GM18868 (cell line): Measurements from ENCODE around the gene PSORS1C2.

Experiments
- ATAC-seq: cut with Tn5 transposase; IDR thresholded peaks from one replicate; pipeline ENCODE4 v1.9.1; 2021; ENCODE audit warnings: mild to moderate bottlenecking, moderate library complexity; ENCODE audit not compliant: unreplicated experiment

The PSORS1C2 gene

DNA sequence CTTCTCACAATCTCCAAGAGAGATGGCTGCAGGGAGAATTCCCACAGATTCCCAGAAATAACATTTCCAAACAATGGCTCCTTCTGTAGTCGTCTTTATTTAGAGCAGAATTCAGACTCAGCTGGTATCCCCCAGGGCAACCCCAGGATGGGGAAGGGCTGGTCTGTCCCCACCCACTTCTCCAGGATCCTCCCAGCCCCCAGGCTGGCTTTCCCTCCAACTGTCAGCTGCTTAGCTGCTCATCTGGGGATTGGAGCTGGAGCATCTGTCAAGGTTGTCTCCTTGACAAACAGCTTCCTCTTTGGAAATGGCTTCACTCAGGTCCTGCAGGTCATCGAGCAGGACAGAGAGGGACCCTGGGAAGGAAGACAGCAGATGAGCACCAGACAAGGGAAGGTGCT, 3.5 kb upstream of the PSORS1C2 start:
- no peak for ATAC-seq

DNA sequence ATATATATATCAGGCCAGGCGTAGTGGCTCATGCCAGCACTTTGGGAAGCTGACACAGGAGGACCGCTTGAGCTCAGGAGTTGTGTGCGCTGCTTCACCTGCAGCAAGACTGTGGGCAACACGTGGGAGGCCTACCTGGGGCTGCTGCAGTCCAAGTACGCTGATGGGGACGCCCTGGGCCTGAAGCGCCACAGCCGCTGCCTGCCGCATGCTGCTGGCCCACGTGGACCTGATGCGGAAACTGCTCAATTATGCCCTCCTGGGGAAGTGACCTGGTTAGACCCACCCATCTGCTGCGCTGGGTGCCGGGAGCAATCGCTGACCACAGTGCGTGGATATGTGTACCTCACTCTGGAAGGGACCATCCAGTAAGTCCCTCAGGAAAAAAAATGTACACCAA, 1.8 kb upstream of the PSORS1C2 start:
- ATAC-seq, result no peak

DNA sequence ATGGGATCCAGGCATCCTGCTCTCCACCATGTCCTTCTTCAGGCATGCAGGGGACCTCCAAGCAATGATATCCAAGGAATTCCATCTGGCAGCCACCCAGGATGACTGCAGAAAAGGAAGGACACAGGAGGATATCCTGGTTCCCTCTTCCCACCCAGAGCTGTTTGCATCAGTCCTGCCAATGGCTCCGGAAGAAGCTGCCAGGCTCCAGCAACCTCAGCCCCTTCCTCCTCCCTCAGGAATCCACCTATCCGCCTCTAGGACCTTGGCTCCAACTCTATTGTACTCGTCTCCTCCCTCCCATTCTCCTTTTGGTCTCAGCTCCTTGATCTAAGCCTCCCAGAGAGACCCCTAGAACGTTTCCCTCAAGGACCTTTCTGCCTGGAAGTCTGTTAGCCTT, 733 bp upstream of the PSORS1C2 start:
- ATAC-seq, result no peak

DNA sequence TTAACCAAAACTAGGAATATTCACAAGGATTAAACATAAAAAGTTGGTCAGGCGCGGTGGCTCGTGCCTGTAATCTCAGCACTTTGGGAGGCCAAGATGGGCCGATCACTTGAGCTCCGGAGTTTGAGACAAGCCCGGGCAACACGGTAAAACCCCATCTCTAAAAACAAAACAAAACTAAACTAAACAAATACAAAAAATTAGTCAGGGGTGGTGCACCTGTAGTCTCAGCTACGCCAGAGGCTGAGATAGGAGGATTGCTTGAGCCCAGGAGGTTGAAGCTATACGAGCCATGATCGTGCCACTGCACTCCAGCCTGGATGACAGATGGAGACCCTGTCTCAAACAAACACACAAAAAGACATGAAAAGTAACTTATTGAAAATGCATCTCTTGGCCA, 3.2 kb downstream of the PSORS1C2 start:
- peak; percentile 60 for ATAC-seq

DNA sequence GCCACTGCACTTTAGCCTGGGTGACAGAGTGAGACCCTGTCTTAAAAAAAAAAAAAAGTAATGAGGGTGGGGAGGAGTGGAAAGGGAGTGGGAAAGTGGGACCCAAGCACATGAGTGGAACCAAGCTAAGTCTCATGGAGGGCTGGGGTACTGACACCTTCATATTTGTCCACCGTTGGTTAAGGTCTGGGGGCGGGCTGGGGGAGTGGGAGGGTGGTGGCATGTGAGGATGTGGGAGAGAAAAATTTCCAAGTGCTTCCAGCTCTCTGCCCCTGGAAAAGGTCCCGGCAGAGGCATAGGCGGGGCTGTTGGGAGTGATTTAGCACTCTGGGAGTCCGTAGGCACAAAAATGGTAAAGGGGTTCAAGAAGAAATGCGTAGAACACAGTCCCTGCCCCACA, 6.1 kb downstream of the PSORS1C2 start:
- ATAC-seq, result no peak

DNA sequence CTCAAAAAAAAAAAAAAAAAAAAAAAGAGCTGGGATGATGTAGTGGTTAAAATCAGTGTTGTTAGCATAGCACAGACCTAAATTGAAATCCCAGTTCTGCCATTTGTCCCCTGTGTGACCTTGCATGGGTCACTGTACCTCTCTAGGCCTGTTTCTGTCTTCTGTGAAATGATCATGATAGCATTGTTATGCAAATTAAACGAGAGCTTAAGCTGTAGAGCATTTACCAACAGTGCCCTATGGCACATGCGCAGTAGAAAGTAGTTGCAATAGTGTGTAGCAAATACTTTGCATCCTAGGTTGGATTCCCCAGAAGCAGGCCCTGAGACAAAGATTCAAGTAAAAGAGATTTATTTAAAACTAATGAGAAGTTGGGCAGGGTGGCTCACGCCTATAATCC, 7.3 kb downstream of the PSORS1C2 start:
- ATAC-seq, result no peak

DNA sequence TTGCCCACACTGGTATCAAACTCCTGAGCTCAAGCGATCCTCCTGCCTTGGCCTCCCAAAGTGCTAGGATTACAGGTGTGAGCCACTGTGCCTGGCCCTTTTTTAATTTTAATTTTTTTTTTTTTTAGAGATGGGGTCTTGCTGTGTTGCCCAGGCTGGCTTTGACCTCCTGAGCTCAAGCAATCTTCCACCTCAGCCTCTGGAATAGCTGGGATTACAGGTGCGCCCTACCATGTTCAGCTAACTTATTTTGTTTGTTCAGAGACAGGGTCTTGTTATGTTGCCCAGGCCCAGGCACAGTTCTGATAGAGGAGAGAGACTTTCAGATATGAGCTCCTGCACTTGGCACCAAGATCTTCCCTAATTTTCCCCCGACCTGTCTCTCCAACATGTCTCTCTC, 8.1 kb downstream of the PSORS1C2 start:
- ATAC-seq, result no peak

DNA sequence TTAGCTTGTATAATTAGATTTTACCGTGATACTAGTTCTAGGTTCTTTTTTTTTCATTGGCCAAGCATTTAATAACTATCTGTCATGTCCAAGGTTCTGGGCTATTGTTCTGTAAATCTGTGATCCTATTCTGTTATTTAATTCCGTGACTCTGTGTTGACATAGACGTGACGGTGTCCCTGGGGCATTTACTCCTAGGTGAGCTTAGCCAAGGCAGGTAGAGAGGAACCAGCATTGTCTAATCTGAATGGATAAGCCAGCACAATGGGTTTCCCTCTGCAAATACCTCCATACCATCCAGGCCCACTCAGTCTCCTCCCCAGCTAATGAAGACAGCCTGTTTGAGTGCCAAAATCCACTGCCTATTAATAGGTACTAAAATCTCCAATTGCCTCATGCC, 9.7 kb downstream of the PSORS1C2 start:
- no peak for ATAC-seq

DNA sequence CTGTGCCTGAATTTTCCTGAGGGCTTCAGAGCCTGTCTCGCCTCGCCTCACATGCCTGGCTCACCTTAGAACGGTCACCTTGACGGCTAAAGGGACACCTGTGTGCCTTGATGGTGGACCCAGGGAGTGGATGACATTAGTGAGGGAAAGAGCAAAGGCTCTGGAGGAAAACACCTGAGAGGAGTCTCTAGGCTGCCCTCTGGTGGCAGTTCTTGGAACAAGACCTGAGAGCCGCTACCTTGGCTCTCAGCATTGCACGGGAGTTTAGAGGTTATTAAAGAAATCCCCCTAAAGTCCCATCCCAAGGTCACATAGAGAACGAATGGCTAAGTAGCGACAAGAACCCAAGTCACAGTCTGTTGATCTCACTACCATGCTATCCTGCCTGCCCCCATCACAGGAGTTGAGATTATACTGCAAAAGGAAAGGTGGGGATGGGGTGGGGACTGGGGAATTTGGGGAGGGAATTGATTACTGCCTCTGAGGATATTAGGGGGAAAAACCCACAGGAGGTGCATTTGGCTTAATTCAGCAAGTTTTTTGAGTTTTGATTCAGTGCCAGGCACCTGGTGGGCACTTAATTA, 10.7 kb downstream of the PSORS1C2 start:
- ATAC-seq, result no peak

DNA sequence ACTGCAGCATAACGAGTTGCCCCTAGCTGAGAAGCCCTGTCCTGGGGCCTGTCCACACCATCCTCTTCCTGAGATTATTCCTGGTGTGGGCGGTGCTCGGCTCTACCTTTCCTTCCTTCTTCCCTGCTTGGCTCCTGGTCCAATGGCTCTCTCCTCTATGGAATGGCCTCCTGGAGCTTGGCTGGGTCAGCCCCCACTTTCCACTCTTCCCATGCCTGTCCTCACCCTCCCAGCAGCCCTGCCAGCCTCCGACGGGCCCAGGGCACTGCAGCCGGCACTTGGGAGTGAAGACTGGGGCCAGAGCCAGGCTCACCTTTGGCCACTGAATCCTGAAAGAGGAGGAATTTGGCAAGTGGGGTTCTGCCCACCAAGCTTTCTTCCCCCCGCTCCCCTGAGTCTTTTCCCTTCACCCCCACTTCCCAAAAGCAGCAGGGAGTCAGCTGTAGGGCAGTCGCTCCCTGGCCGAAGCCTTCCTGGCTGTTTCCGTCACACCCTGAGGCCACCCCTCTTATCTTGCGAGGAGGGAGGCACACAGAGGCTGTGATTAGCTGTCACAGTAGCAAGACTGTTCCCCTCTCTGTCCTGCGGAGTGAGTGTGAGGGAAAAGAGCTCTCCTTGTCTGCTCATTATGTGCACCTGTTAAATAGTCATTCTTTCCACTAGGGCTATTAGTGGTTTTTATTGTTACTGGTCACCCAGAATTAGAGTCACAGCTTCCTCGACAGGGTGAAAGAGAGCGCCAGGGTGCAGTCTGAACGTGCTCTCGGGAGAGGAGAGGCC, 12.3 kb downstream of the PSORS1C2 start:
- ATAC-seq, result no peak

DNA sequence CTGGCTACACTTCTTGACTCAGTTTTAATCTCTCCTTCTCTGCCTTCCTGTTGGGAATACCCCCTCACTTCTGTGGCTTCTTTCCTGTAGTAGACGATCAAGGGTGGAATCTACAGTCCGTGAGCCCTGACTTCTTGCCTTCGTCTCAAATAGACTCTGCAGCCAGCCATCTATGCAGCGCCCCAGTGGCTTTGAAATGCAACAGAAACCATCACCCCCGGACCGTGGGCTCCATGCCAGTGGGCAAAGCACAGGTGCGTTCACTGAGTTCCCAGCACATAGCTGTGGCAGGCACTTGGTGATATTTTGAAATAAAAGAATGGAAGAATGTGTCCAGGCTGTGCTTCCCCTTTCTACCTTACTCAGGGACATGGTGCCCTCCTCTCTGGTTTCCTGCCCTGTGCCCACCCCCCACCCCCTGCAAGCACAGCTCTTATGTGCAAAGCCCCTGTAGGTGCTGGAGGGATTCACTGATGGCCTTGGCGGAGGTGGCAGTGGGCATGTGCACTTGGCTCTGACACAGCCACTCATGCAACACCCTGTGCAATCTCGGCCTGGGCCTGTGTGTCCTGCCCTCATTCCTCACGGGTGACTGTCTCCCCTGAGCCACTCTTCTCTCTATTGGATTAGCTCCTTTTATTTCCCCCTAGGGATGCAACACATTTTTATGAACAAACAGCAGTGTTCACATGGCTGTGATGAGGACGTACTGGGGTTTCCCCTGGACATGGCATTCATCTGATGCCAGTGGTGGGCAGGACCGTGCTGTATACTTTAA, 13.1 kb downstream of the PSORS1C2 start:
- ATAC-seq, result no peak

DNA sequence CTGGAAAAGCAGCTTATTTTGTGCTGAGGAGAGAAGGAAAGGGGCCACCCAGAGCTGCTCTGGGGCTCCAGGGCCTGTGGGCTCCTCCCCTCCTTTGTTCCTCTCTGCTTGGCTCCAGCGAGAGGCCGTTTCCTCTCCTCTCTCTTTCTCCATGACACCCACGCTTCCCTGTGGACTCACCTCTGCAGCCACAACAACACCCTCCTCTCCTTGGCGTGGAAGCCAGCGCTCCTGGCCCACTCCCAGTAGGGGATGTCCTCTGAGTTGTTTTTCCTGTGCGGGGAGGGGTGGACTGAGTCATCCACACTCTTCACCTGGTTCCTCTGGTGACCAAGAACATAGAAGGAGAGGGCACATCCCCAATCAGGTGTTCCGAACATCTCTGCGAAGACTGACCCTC, 13.7 kb downstream of the PSORS1C2 start:
- no peak for ATAC-seq

DNA sequence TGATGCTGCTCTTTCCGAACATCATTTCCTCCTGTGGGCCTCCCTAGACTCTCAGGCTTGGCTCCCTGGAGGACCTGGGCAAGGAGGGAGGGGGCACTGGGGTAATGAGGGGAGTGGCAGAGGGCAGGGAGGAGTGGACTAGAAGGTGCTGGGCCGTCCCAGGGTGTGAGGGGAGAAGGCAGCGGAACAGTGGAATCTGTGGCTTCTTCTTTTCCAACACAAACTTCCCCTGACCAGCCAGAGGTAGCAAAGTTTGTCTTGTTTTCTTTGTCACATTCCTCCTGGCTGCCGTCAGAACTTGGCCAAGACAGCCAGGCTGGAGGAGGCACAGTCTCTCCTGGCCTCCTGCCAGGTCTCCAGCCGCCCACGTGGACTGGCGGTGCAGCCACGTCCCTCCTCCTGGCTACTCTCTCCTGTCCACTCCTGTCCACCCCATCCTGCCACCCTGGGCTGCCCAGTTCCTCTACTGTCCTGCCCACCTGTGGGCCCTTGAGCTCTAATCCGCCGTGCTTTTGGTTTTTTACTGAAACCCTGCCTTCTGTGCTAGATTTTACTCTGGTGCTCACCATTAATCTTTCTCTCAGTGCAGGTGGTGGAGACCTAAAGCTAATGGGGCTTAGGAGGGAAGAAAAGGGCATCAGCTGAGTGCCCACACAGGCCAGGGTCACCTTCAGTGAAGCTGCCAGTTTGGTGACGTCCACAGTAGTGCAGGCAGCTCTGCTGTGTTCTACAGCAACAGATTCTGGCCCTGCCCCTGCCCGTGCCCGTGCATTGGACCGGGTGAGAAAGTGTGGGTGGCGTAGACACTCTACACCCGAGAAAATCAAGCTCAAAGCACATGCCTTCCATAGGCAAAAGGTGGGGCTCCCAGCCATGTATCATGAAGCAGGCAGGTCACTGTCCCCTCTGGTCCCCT, 15.8 kb downstream of the PSORS1C2 start:
- no peak for ATAC-seq

DNA sequence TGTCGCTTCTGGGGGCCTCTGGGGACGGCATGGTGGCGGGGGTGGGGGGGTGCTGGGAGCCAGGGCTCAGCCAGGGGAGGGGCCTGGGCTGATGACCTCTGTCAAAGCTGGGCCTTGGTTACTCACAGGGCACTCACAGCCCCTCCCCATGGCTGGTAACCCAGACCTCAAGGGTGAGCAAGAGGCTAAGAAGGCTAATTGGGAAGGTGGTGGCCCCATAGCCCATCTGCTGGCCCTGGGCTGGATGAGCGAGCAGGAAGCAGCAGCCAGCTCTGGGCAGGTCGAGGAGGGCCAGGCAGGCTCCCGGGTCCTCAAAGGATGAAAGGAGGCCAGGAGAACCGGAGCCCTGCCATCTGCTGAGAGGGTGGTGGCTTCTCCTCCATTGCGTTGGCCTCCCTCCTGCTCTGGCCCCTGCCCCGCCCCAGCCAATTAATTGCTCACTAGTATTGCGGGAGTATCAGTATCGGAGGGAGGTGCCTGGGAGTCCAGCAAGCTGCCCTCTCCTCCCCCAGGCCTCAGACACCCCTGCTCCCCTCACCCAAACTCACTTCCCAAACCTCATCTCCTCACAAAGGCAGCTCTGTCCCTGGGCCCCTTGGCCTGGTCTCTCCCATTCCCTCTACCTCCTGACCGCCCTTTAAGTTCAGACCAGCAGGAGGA, 17.6 kb downstream of the PSORS1C2 start:
- no peak for ATAC-seq

DNA sequence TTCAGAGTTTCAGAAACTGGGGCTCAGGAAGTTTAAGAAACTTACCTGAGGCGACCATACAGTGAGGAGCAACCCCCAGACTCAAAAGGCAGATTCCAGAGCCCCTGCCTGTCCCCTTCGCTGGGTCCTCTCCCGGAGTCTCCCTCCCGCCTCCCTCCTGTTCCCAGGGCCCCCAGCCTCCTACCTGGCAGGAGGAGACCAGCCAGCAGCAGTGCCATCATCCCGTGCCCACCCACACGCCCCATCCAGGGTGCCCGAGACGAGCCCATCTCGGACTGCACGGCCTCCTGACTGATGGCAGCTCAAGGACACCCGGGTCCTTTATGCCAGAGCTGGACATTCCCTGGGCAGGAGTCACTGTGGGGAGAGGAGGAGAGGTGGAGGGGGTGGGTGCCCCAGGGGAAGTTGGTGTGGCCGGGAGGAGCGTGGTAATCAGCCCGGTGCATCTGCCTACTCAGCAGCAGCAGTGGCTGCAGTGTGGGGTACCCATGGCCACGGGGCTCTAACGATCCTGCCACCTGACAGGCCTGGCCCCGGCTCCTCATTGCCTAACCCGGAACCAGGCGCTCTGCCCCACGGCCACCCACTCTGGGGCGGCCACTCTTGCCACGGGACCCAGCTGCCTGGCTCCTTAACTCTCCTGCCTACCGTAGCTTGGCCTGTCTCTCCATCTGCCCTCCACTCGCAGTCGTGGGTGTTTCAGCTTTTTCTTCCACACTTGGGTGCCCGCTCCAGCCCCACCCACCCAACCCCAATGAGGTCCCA, 18.5 kb downstream of the PSORS1C2 start, which contains the start of gene CDSN:
Gene CDSN (minus strand): TSS at position 296 of the 765 bp plus-strand sequence. CDS start 27 bp downstream, at position 269.
- ATAC-seq, result no peak

DNA sequence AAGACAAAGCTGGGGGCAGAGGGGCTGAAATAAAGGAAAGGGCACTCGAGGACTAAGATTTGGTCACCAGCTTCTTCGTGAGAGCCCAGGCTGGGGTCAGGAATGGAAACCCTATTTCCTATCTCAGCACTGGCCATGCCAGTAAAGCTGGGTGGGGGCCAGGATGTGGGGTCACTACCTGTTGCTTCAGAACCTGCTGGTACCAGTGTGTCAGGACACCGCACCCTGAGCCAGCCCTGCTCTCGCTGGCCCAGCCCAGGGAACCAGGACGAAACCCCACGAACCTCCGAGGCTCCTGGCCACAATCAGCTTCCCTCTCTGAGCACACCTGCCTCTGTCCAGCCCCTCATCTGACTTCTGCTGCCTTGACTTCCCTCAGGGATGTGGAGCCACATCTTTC, 20.7 kb downstream of the PSORS1C2 start:
- ATAC-seq, result no peak

DNA sequence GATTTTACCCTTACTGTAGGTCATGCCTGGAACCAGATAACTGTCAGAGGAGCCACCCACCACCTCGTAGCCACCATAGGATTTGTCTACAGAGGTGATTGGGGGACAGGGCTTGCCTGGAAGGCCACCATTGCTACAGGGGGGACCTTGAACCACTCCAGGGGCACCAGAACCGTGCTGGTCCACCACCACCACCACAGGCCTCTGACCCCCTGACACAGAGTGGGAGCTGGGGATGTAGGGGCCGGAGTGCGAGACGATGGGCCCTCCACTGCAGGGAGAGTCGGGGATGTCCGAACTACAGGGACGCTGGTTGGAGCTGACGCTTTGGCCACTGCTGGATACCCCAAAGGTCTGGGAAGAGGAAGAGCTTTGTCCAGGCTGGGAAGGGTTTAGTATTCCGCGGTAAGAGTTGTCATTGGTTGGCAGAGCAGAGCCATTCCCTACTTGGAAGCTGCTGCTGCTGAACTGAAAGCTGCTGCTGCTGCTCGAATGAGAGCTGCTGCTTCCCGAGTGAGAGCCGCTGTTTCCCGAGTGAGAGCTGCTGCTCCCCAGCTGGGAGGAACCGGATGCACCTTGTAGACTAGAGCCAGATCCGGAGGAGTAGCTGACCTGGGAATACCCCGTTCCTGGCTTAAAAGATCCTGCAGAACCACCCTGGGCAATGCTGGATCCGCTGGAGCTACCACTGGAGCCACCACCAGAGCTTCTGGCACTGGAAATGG, 22.0 kb downstream of the PSORS1C2 start:
- ATAC-seq, result no peak

DNA sequence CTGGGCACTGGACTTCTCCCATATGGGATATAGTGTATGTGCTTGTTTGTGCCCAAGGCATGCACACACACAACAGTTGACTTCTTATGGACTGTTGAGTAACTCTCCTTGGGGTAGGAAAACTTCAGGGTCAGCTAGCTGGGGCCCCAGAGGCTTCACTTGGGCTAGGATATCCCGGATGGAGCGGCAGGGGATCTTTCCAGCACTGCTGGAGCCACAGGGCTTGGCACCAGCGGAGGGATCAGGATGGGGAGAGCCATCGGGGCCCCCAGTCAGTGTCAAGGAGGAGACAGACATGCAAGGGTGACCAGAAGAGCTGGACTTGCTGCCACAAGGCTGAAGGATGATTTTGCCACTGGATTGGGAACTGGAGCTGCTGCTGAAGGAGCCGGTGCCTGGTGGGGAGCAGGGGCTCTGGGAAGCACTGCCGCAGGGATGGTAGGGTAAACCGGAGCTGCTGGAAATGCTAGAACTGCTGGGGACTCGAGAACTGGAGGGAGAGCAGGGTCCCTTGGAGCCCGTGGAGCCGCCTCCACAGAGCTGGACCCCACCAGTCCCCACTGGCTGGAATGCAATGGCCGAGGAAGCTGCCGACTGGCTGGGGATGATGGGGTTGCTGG, 22.8 kb downstream of the PSORS1C2 start:
- ATAC-seq, result no peak
